NCI-H2081 (cell line): ENCODE data around the gene MAGEF1.

ENCODE experiments used
- DNase-seq, 2 experiments: peaks; one replicate each; lab custom pipeline; 2025; lab: John Stamatoyannopoulos, UW

The MAGEF1 gene

GRCh38 chr3:184711493-184712247, at the start of gene MAGEF1:
MAGEF1 (minus strand) TSS chr3:184712064; CDS start chr3:184711821, 243 bp downstream.
- peak; percentile 94 to 95 for DNase-seq

- DNase-seq = no peak
These were observed 49.4 kb upstream of the MAGEF1 start for GRCh38 chr3:184761075-184761841.

GRCh38 chr3:184760337-184761074, 48.6 kb upstream of the MAGEF1 start:
- DNase-seq = no peak

- DNase-seq = no peak
These were observed 47.9 kb upstream of the MAGEF1 start for GRCh38 chr3:184759666-184760200.

GRCh38 chr3:184758056-184758455, 46.2 kb upstream of the MAGEF1 start:
- DNase-seq = no peak

- DNase-seq = no peak
These were observed 45.3 kb upstream of the MAGEF1 start for GRCh38 chr3:184757022-184757651.

GRCh38 chr3:184756151-184757021, 44.5 kb upstream of the MAGEF1 start:
- no peak for DNase-seq

- no peak for DNase-seq
These were observed 43.5 kb upstream of the MAGEF1 start for GRCh38 chr3:184755315-184755731.

GRCh38 chr3:184752361-184752760, 40.5 kb upstream of the MAGEF1 start:
- no peak for DNase-seq

GRCh38 chr3:184751204-184752040, 39.6 kb upstream of the MAGEF1 start:
- DNase-seq = no peak

GRCh38 chr3:184750349-184751083, 38.7 kb upstream of the MAGEF1 start:
- no peak for DNase-seq

GRCh38 chr3:184749168-184749744, 37.4 kb upstream of the MAGEF1 start:
- DNase-seq = no peak

- no peak for DNase-seq
These were observed 36.6 kb upstream of the MAGEF1 start for GRCh38 chr3:184748219-184749135.

- no peak for DNase-seq
These were observed 34.6 kb upstream of the MAGEF1 start for GRCh38 chr3:184746131-184747120.

GRCh38 chr3:184745526-184745925, 33.7 kb upstream of the MAGEF1 start:
- no peak for DNase-seq

GRCh38 chr3:184743248-184743647, 31.4 kb upstream of the MAGEF1 start:
- no peak for DNase-seq
